GM19025 (cell line): ENCODE results near the gene C1QL1.

Source experiments
- ATAC-seq: cut with Tn5 transposase; IDR thresholded peaks from one replicate; pipeline ENCODE4 v1.9.1; 2021; ENCODE audit warnings: mild to moderate bottlenecking, low read depth, moderate library complexity; ENCODE audit not compliant: unreplicated experiment

Gene C1QL1

DNA sequence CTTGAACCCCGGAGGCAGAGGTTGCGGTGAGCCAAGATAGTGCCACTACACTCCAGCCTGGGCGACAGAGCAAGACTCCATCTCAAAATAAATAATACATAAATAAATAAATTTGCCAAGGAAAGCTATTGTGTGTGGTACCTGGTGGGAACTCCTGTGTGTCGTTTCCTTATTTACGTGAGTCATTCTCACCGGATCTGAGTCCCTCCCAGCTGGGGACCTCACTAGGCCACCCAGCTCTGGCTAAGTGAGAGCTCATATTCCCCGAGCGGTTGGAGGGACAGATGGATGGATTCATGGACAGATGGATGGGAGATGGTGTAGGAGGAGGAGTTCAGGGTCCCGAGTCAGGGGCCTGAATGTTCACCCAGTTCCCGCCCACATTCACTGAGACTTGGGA, 22.9 kb upstream of the C1QL1 start:
- ATAC-seq, result no peak

DNA sequence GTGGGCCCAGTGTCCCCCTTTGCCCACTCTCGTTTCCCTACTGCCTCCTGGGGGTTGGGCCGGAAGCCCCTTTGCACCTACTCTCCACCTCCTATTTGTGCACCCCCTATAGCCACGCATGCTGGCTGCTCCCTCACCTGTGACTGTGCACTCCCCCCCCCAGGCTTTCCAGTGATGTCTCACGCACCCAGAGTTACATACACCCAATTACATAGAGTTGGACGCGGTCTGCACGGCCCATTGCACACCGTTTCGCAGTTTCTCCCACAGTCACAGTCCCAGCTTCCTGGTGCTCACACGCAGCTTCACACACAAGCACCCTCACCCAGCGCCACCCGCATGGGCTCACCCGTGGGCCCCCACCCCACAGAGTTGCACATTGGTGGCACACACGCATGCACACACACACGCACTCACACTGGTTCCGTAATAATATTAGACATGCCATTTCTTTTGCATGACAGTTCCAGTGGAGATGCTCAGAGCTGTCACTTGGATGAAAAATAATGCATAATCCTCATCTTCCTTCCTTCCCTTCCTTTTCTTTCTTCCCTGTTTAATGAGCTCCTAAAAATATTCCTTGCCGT, 21.5 kb upstream of the C1QL1 start:
- no peak for ATAC-seq

DNA sequence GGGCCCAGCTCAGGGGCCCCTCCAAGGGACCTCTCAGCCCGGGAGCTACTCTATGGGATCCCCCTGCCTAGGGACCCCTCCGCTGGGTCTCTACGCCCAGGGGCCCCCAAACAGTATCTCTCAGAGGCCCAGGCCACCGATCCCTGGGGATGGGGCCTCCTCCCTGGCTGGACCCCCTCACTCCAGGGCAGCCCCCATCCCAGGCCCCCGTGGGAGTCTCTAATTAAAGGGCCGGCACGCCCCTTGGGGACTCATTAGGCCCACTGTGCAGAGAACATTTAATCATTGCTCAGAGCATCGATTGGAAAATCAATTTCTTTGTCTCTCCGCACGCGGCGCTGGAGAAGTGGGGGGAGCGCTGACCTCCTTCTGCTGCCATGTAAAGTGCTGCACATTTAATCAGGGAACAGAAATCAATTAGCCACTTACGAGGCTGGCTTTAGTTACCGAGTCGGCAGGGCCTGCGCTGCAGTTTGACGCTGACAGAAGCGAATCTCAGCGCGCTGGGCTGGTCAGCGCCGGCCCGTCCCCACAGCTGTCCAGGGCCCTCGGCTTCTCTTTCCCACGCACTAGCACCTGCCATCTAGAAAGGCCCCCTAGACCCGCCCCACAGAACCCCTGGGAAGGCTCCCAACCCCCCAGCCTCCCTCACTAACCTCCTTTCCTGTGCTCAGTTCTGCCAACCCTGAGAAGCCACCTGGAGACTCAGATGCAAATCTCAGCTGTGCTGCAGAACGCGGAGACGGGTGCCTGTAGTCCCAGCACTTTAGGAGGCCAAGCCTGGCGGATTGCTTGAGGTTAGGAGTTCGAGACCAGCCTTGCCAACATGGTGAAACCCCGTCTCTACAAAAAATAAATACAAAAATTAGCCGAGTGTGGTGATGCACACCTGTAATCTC, 20.2 kb upstream of the C1QL1 start:
- no peak for ATAC-seq

DNA sequence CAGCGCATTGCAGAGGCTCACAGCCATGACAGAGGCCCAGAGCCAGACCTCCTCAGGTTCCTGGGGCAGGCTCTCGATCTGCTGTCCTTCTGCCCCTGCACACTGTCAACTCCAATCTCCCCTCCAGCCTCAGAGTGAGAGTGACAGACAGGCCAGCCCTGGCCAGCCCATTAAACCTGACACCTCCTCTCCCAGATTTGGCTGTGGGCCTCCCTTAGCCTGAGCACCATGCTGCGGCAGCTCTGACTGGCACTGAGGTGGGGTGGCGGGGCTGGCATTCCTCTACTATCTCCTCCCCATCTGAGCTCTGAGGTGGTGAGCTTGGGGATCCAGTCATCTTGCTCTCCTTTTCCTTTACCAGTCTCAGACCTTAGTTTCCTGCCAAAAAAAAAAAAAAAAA, 15.5 kb upstream of the C1QL1 start:
- no peak for ATAC-seq

DNA sequence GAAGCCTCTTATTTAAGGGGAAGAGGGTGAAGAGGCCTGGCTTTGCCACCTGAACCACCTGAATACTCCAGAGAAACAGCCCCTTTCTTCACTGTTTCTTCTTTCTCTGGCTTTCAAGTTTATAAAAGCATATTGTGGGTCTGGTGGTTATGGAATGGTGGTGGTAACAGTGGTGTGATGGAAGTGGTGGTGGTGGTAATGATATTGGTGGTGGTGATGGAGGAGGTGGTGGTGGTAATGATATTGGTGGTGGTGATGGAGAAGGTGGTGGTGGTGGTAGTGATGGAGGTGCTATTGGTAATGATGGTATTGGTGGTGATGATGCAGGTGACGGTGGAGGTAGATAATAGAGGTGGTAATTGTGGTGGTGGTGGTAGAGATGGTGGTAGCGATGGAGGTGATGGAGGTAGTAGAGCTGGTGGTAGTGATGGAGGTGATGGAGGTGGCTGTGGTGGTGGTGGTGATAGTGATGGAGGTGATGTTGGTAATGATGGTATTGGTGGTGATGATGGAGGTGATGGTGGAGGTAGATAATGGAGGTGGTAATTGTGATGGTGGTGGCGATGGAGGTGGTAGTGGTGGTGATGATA, 14.1 kb upstream of the C1QL1 start:
- no peak for ATAC-seq

DNA sequence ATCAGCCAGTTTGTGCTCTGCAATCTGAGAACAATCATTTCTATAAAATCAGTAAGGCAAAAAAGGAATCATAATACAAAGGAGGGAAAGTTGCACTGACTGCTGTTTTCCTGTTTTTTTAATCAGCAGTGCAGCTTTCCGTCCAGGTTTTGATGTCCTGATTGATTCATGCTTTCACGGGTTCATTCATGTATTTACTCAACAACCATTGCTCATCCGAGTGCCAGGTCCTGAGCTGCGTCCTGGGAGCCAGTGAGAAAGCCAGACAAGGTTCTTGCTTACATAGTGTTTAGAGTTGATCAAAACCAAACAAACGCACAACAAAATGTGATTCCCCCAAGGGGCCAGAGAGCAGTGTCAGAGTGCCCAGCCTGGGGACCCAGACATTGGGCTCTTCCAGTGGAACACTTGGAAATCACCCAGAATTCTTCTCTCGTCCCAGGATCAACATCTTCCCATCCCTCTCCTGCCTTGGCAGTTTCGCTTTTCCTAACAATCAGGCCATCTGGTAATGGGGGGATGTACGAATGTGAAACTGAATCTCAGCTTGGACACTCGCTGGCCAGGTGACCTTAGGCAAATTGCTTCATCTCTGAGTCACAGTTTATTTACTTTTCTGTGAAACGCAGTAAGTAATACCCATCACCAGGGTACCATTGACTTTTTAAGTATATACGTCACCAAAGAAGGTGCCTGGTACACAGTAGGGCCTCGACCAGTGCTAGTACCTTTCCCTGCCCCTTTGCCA, 13.3 kb upstream of the C1QL1 start:
- no peak for ATAC-seq

DNA sequence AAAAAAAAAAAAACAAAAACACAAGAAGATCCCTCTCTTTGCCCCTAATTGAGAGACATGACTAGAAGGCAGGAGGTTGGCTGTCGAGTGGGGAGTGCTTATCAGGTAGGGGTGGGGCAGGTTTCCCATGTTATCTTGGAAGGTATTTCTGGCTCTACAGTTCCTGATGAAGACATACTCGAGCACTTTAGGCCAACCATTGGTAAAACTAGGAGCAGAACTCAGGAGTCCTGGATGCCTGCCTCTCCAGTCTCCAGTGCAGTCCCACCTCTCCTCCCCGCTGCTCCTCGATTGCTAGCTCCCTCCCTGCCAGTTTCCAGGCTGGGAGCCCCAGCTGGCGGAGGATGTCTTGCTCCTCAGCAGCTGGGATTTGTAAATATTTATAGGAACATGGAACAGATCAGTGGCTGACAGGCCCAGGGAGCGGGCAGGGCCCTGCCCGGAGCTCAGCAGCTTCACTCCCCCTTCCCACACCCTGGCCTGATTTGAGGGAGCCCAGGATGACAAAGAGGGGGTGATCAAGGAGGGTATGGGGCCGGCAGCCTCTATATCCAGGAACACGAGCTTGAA, 11.4 kb upstream of the C1QL1 start:
- ATAC-seq, result no peak

DNA sequence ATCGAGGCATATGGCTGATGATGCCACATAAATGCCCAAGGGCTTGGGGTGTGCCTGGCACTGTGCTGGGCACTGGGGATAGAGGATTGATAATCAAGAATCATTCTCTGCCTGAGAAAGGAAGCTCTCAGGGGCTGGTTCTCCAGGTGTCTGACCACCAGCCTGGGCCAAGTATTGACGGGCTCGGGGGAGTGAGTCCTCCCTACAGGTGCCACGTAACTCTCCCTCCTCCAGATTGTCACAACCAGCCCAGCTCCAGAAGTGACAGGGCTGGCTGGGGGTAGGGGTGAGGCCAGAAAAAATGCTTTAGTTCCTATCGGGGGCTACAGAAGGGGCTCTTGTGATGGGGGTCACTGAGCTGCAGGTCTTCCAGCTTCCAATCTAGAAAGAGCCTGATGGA, 10.7 kb upstream of the C1QL1 start:
- no peak for ATAC-seq

DNA sequence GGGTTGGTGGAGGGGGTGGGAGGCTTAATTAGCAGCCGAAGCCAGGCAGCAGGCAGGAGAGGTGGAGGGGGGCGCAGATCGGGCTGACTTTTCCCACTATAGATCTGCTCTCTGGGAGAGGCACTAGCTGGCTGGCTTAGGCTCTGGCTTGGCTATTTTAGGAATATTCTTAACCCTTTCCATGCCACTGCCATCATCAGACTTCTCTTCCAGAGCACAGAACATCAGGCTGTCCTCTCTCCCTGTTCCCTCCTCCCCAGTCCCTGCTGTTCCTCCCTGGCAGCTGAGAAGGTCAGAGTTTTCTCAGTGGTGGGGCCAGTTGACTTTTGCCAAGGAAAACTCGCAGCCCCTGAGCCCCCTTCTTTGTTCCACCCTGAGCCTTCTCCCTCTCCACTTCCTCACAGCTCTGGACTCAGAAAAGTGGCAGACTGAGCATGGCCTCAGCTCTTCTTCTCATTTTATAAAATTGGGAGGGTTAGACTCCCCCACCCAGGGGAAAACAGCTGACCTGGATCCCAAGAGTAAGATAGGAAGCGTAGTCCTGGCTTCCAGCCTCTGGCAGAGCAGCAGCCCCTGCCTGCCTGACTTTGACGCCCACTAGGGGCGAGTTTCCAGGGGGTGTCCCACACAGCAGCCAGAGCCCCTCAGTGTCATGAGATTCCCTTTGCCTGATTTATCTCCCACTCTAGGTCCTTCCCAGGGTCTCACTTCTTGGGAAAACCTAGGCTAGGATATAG, 9.9 kb upstream of the C1QL1 start:
- ATAC-seq, result no peak

DNA sequence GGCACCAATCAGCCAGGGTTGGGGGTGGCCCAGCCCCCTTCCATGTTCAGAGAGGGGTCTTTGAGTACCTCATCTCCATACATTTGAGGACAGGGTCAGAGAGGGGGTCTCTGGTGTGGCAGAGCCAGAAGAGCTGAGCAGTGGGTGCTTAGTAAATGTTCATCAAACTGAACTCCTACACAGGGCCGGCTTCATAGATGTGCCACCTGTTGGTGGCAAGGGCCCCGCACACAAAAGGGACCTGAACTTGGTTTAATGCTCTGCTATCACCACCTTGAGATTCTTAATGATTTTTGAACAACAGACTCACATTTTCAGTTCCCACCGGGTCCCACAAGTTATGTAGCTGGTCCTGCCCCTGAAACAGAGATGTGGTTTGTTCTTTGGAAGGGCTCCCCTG, 9.0 kb upstream of the C1QL1 start:
- no peak for ATAC-seq

DNA sequence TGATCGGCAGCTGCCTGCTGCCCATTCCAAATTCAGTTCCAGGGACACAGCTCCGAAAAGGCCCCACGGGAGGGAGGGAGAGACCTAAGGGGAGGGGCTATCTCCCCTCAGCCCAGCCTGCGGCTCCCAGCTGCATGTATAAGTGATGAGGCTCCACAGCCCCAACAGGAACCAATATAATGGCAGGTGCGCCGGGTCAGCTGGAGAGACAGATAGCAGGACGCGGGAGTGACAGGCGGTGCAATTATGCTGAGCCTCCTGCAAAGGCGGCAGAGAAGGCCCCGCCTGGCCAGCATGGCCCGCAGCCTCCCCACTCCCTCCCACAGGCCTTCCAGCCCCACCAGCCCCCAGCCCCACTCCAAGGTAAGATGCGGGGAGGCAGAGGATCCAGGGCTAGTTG, 8.1 kb upstream of the C1QL1 start:
- ATAC-seq, result no peak

DNA sequence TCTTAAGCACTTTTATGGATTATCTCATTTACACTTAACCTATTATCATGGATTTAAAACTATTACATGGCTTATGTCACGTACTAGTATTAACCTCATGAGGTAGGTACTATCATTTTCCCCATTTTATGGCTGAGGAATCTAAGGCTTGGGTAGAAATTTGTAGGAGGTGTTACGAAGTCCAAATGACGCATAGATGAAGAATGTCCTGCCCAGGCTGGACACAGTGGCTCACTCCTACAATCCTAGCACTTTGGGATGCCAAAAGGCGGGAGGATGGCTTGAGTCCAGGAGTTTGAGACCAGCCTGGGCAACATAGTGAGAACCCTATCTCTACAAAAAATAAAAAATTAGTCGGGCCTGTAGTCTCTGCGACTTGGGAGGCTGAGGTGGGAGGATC, 4.8 kb upstream of the C1QL1 start:
- no peak for ATAC-seq

DNA sequence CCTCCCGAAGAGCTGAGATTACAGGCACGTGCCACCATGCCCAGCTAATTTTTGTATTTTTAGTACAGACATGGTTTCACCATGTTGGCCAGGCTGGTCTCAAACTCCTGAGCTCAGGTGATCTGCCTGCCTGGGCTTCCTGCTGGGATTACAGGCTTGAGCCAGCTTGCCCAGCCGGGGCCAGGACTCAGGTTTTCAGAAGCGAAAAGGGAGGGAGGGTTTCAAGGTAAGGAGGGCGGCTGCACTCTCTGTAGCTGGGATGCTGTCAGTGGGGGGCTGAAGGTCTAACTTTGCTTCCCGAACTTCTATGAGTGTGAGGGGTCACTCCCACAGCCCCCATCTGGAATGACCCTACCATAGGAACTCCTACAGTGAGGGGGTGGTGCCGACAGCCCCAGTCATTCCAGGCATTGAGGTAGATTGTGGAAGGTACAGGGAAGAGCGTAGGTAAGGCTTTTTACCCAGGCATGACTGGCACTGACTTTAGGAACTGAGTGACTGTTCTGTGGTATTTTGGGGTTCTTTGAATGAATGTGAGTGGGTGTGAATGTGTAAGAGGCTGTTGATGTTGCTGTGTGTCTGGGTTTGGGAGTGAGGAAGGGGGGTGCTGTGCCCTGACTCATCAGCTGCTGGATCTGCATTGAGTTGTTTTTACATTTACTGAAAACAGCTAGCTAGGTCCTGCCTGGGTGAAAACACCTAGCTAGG, 3.8 kb upstream of the C1QL1 start:
- ATAC-seq, result no peak

DNA sequence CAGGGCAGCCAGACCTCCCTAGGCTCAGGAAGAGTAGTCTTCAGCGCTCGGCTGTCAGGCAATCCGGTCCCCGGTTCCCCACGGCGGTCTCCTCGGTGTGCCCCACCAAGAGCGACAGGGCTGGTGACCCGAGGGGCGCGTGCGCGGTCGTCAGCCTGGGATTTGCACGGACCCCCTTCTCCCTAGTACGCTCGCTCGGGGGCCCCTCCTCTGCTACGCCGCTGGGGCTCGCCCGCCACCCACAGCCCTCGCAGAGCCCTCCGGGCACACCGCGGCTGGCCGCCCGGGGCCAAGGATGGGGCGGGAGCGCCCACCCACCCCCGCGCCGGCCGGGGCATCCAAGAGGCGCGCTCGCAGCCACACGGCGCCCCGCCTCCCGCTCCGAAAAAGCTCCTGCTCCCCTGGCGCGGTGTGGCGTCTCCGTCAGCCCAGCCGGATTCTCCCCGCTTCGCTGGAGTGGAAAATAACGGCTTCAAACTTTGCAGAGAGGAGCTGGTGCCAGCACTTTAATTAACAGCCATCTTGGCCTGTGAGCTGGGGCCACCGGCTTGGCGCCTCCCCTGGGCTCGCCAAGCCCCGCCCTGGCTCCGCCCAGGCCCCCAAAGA, 2.1 kb upstream of the C1QL1 start:
- ATAC-seq, result no peak

DNA sequence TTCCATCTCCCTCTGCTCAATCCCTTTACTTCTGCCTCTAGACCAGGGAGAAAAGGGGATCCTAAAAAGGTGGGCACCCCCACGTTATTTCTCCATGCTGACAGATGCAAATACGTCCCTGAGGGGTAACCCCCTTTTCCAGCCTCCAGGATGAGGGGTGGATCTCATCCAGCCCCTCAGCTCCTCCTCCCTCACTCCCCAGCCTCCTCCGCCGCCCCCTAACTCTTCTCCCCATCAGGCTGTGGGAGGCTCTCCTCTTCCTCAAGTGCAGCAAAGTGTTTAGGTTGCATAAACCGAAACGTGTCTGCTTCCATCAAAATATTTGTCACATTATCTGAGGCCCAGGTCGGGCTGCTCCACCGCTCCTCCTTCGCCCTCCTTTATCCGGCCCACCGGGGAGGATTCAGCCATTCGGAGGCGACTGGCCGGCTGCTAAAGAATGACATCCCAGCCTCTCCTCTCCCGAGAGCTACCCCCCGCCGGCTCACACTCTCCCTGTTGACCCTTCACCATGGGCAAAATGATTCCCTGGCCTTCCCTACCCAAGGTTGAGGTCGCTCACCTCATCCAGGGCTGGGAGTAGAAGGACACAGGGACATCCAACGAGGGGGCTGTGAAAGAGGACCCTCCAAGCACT, 1.2 kb upstream of the C1QL1 start:
- no peak for ATAC-seq

DNA sequence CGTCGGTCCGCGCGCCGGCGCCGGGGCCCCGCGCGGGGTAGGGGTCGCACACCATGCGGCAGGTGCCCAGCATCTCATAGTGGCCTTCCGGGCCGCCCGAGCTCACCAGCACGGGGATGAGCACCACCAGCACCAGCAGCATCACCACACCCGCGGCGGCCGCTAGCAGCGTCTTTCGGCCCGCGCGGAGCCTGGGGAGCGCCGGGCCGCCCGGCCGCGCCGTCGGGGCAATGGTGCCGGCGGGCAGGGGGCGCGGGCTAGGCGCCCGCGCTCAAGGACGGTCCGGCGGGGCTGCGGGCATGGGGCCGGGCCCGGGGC, 237 bp downstream of the C1QL1 start:
- no peak for ATAC-seq

DNA sequence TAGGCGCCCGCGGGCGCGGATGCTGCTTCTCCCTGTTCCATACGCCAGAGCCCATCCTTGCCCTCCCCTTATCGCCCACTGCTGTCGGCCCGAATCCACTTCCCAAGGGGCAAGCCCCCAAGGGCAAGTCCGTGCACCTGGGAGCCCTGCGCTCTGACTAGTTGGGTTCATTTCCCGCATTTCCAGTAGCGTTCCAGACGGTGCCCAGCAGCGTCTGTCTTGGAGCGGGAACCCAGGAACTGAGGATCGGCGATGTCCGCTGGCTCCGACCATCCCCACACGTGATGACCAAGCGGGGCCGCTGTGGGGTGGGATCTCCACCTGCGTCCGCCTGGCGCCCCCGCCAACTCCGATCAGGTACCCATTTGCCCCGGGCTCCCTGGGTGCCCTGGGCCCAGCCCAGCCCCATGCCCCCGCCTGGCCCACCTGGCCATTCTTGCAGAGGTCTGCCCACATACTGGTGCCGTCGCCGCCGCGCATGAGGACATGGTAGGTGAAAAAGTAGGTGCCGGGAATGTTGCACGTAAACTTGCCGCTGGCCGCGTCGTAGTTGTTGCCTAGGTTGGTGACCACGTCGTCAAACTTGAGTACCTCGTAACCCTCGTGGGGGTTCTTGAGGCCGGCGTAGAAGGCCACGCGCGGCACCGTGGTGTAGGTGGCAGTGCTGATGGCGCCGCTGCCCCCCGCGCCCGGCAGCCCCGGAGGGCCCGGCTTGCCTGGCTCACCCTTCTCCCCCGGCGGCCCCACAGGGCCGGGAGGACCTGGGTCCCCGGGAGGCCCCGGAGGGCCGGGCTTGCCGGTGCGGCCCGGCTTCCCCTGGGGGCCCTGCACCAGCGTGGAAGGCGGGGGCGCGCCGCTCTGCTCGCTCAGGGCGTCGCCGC, 837 bp downstream of the C1QL1 start:
- ATAC-seq, result no peak
